Coronary artery (tissue), 2 donors: ENCODE results near the gene PLOD1.
"Not testable (repeated sequence)": the region's sequence is repeated elsewhere in the genome, so short reads cannot be mapped to it uniquely, and the experiment has no call there.

Experiments used
- DNase-seq: peaks from one replicate; pipeline ENCODE4 v3.0.0-alpha.2; 2017; ENCODE audit warnings: low spot score
- H3K27ac ChIP-seq, 2 donors: fragments of 200-600 bp; sonication (generic); one replicate each; pipeline ENCODE4 v1.5.1; 2016 to 2019
- H3K4me3 ChIP-seq: fragments of 200-600 bp; sonication (generic); 2 replicates; pipeline ENCODE4 v1.5.1; 2016; ENCODE audit warnings: mild to moderate bottlenecking, moderate library complexity
- TF ChIP-seq, protein P1 (sequence below): fragments of 200-600 bp; sonication (generic); IDR thresholded peaks from one replicate; pipeline ENCODE4 v1.5.1; 2019; ENCODE audit warnings: antibody characterized with exemption

Gene PLOD1

DNA sequence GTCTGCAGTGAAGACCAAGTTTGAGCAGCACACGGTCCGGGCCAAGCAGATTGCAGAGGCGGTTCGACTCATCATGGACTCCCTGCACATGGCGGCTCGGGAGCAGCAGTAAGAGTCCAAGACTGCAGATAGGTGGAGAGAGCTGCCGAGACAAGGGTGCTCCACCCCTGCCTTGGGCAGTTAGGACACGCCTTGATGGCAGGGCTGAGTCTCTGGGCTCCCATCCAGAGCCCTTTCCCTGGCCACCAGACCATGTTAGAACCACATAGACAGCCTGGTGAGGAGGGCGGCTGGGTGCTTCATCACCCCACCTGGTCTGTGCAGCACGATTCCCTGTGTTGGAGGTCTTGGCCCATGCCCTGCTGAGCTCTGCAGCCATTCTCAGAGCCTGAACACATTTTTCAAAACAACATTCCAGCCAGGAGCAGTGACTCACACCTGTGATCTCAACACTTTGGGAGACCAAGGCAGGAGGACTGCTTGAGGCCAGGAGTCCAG lies 67.5 kb downstream of the PLOD1 start:
- Histone ChIP-seq H3K4me3 (no peak overlapping the region), H3K27ac (no peak overlapping the region)
- no peak for DNase-seq
- TF ChIP-seq, protein P1, sequence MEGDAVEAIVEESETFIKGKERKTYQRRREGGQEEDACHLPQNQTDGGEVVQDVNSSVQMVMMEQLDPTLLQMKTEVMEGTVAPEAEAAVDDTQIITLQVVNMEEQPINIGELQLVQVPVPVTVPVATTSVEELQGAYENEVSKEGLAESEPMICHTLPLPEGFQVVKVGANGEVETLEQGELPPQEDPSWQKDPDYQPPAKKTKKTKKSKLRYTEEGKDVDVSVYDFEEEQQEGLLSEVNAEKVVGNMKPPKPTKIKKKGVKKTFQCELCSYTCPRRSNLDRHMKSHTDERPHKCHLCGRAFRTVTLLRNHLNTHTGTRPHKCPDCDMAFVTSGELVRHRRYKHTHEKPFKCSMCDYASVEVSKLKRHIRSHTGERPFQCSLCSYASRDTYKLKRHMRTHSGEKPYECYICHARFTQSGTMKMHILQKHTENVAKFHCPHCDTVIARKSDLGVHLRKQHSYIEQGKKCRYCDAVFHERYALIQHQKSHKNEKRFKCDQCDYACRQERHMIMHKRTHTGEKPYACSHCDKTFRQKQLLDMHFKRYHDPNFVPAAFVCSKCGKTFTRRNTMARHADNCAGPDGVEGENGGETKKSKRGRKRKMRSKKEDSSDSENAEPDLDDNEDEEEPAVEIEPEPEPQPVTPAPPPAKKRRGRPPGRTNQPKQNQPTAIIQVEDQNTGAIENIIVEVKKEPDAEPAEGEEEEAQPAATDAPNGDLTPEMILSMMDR, result no peak

DNA sequence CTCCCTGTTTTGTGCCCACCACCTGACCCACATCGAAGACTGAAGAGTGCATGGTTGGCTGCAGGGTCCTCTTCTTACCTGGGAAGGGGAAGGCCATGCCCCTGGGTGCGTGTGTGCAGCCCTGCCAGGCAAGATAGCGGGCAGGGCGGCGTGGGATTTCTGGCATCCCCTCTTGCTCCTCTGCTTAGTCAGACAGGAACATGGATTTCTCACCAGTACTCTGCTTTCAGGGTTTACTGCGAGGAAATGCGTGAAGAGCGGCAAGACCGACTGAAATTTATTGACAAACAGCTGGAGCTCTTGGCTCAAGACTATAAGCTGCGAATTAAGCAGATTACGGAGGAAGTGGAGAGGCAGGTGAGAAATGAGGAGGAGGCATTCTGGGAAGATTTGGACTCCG lies 69.2 kb downstream of the PLOD1 start:
- TF ChIP-seq, protein P1, result no peak
- H3K27ac ChIP-seq, result no peak overlapping the region
- no peak for DNase-seq
- no peak overlapping the region for H3K4me3 ChIP-seq

DNA sequence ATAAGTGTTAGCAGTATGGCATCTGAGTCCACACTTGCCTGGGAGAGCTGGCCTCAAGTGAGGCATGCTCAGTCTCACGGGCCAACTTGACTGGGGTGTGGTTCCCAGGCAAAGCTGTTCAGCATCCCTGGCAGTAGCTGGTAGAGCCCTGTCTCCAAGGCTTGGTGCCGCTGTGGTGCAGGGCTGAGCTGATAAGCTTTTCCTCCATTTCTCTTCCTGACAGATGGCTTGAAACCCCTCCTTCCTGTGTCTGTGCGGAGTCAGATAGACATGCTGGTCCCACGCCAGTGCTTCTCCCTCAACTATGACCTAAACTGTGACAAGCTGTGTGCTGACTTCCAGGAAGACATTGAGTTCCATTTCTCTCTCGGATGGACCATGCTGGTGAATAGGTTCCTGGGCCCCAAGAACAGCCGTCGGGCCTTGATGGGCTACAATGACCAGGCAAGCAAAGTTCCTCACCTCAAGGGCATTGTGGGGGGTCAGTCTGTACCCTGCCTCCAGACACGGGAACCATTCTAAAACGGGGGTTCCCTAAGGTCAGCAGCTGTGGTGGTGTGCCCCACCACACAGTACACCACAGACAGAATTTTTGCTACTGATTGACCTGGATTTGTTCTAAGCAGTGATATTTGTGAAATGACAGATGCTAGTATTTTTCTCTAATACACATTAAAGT lies 71.1 kb downstream of the PLOD1 start:
- H3K27ac ChIP-seq, result no peak overlapping the region

DNA sequence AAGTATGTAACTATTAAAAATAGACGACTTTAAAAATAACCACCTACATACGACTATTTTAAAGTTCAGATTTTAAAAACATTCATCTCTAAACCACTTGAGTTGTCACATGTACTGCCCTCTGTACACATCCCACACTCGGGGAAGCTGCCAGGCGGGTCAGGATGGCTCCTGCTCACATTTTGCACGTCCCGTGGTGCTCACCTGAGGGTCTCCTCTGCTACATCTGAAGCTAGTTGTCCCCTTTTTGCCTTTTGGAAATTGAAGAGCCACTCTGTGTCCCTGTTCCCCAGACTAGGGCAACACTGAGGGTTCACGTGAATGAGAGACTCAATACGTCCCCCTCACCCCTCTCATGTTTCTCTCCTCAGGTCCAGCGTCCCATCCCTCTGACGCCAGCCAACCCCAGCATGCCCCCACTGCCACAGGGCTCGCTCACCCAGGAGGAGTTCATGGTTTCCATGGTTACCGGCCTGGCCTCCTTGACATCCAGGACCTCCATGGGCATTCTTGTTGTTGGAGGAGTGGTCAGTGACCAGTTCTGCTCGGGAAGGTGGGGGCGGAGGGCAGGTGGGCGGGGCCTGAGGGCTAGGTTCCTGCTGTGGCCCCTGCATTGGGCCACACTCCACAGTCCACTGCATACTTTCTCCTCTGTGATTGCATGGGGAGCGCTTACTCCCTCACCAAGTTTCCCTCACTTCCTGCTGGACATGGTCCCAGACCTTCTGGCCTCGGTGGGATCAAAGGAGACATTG lies 71.8 kb downstream of the PLOD1 start:
- no peak for DNase-seq
- TF ChIP-seq, protein P1, result no peak
- H3K4me3 ChIP-seq, result no peak overlapping the region
- H3K27ac ChIP-seq, result no peak overlapping the region

More for the DNA sequence above, 71.1 kb downstream of the PLOD1 start:
- no peak for DNase-seq
- H3K4me3 ChIP-seq, result no peak overlapping the region
- TF ChIP-seq, protein P1, result no peak

DNA sequence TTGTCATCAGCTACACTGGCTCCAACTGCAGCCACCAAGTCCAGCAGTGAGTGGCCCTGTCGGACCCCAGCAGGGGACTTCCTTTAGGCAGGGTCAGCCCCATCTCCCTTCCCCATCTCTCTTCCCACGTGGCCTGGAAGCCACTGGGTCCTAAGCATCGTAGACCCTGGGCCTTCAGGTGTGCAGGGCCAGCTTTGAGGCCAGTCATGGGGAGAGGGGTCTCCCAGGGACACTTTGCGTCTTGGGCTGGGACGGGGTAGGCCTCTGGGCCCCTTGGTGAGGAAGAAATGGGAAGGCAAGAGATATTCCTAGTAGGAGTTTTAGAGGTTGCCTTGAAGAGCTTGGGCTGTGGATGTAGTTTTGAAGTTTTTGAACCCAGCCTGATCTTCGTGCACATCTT lies 72.7 kb downstream of the PLOD1 start:
- no peak for DNase-seq
- H3K4me3 ChIP-seq, result no peak overlapping the region
- H3K27ac ChIP-seq, result no peak overlapping the region
- TF ChIP-seq, protein P1, result no peak

DNA sequence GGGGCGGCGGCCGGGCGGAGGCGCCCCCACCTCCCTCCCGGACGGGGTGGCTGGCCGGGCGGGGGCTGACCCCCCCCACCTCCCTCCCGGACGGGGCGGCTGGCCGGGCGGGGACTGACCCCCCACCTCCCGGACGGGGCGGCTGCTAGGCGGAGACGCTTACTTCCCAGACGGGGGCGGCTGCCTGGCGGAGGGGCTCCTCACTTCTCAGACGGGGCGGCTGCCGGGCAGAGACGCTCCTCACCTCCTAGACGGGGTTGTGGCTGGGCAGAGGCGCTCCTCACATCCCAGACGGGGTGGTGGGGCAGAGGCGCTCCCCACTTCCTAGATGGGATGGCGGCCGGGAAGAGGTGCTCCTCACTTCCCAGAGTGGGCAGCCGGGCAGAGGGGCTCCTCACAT lies 73.8 kb downstream of the PLOD1 start:
- not testable (repeated sequence) for DNase-seq, H3K27ac ChIP-seq, H3K4me3 ChIP-seq

DNA sequence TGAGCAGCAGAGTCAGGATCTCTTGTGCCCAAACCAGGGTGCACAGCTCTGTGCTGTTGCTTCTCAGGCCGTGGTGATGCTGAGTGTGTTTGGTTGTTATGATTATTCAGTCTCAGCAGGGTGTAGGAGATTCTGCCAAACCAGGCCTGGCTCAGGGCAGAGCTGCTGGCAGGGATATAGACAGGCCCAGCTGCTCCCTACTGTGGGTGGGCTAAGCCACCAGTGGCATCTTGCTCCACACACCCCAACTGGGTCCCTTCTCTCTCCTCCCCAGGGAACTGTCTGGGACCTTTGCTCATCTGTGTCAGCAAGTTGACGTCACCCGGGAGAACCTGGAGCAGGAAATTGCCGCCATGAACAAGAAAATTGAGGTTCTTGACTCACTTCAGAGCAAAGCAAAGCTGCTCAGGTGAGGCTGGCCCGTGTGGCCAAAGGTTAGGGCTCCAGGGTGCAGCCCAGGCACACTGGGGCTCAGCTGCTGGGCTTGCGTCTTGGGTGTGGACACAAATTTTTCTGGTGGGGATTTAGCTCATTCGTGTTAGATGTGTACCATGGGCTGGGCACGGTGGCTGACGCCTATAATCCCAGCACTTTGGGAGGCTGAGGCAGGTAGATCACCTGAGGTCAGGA lies 74.9 kb downstream of the PLOD1 start:
- TF ChIP-seq, protein P1, result no peak
- no peak for DNase-seq
- no peak overlapping the region for H3K27ac ChIP-seq
- no peak overlapping the region for H3K4me3 ChIP-seq
